Activated gamma-delta T cell (primary cell): ENCODE results near the gene CCDC188.

Experiments
- DNase-seq: peaks from one replicate; lab custom pipeline; 2025; lab: John Stamatoyannopoulos, UW

Gene CCDC188

DNA sequence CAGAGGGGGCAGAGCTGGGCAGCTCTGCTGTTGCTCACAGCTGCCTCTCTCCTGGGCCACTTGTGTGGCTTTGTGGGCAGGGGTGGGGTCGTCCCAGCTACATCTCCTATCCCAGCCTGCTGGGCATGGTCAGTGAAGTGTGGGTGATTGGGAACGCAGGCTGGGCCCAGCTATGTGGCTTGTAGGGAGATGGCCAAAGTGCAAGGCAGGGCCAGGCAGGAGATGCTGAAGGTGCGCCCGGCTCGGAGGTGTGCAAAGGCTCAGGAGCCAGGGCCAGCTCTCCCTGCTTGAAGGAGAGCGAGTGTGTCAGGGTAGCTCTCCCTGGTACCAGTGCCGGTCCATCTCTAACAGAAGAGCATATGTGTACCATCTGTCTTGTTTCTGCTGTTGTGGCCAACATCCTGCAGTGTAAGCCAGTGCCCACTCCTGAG lies 43.4 kb downstream of the CCDC188 start:
- DNase-seq = no peak

DNA sequence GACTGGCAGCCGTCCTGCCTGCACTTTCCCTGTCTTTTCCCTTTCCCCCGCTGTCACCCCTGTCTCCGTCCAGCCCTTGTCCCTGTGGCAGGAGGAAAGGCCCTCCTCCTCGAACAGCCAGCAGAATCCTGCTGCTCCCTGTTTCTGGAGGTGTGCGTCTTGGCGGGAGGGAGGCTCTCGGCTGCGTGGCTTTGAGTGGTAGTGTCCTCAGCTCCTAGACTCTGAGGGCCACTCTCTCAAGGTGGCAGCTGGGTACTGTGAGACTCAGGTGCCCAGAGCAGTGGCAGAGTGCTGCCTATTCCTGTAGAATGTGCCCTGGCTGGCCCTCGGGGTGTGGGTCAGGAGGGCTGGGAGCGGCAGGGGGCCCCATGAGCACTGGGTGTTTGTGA lies 44.0 kb downstream of the CCDC188 start:
- no peak for DNase-seq

DNA sequence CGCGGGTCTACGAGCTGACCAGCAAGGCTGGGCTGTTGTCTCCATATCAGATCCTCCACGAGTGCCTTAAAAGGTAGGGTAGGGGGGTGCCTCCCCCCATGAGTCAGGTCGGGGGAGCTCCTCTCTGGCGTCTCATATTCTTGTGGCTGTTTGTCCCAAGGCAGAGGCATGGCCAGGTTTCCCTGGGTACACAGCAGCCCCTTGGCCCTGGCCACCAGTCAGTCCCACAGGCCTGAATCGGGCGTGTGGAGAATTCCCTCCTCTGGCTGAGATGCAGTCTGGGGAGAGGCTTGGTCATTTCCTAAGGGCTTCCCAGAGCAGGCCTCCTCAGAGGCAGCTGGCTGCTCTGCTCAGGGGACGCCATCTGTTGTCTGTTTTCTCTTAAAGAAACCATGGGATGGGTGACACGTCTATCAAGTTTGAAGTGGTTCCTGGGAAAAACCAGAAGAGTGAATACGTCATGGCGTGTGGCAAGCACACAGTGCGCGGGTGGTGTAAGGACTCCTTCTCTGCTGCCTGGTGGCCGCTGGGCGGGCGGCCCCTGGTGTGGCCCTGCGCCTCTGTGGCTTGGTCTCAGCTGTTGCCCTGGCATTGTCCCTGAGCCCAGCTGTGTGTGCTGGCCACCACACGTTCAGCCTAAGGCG lies 44.5 kb downstream of the CCDC188 start:
- no peak for DNase-seq

DNA sequence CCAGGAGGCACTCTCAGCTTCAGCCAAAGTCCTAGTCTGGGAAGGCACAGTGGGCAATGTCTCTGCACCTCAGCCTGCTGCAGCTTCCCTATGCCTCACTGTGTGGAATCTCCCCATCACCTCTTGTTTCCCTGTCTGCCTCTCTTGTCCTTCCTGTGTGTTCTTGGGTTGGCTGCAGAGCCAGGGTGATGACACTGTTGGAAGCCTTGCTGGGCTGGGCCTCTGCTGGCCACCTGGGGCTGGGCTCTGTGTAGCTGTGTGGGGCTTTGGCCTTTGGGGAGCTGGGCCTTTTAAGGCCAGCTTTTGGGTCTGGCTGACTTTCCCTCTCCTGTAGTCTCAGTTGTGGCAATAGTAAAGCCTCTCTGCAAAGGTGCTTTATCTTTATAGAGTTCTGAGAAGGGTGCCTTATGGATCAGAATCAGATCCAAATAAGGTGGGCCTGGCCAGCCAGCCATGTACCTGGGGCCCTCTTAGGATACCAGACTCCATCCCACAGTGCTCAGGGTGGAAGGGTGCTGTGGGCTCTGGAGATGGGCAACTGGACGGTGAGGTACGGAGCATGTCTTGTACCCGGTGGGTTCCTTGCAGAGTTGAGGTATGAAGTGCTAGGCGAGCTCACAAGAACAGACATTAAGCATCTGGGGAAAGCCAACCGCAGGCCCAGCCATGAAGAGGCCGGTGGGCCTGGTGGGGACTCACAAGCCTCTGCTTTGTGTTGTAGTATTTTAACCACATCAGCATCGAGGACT lies 45.2 kb downstream of the CCDC188 start:
- no peak for DNase-seq

DNA sequence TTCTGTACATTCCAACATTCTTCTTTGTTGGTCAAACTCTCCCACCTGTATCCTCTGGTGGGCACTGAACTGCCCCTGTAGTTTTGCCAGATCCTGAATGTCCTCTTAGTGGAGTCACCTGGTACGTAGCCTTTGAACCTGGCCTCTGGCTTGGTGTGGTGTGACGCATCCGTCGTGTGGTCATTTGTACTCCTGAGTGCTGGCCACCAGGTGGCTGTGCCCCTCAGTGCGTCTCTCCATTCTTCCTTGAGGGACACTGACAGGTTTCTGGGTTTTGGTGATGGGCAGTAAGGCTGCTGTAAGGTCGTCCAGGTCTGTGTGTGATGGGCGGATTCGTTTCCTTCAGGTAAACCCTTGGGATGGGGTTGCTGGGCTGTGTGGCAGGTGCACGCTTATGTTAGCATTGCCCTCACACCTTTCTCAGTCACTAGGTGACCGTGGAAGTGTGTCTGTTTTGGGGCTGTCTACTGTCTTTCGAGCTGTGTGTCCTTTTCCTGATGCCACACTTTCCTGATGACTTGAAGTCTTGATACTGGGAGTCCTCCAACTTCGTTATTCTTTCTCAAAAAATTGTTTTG lies 48.6 kb downstream of the CCDC188 start:
- DNase-seq = no peak

DNA sequence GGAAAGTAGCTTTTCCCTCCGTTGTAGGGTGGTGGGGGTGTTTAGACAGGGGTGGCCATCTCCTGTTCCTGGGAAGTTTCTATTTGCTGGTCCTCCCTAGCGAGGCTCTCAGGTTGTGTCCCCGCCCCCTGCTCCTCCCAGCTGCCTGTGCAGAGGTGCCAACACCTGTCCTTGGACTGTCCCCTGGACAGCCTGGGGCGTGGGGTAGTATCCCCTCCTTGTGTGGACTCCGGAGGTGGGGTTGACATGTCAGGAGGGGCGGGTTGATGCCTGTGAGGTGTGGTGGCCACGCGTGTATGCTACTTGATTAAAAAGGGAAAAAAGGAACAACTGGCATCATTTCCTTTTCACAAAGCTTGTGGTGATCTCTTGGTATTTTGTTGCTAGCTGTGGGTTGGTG lies 49.2 kb downstream of the CCDC188 start:
- DNase-seq = no peak

DNA sequence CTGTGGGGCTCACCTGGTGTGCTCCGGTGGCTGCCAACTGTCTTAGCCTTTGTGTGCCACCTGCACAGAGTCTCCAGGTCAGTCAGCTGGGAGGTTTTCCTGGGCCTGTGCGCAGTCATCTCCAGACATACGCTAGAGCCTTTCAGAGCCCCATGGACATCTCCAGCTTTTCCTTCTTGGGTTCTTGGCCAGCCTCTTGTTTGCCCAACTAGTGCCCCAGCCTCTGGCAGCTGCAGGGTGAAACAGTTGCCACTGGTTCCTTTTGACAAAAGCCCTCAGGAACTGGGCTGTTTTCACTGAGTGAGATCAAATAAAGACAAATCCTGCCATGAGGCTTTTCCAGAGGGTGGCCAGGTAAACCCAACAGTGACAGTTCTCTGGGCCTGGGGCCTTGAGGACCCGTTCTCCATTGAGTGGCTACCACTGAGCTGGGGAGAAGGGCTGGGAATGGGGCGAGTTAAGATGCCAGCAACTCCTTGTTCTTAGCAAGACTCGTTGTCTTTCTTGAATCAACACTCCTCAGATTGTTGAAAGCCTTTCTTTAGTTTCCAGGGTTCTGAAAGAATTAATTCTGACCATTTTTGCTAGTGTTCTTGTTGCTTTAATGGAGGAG lies 51.6 kb downstream of the CCDC188 start:
- no peak for DNase-seq
